ENCODE results near the gene CC2D2A.
"Not testable (repeated sequence)": the region's sequence is repeated elsewhere in the genome, so short reads cannot be mapped to it uniquely, and the experiment has no call there.

The CC2D2A gene

DNA sequence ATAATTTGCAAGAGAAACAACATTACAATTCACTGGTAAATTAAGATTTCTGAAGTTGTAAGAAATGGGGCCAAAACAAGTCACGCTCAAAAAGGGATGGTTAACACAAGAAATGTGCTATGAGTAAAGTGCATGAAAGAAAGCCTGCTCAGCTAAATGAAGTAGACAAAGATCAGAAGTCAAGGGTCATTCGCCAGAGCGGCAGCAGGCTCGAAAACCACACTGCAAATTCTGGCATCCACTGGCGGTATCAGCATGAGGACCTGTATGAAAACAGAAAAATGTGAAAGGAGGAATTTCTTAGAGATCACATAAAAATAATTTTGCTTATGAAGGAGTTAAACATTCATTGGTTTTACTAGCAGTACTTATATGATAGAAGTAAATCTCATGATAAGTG, 135.9 kb downstream of the CC2D2A start:
- no peak for DNase-seq (ENCODE audit: low read depth)
- no peak for TF ChIP-seq CTCF (conservative IDR thresholded peaks at IDR 0.05; ENCODE audit: low read depth, low read length)
- H3K4me3 ChIP-seq (ENCODE audit: low read depth, low read length): no peak overlapping the region

DNA sequence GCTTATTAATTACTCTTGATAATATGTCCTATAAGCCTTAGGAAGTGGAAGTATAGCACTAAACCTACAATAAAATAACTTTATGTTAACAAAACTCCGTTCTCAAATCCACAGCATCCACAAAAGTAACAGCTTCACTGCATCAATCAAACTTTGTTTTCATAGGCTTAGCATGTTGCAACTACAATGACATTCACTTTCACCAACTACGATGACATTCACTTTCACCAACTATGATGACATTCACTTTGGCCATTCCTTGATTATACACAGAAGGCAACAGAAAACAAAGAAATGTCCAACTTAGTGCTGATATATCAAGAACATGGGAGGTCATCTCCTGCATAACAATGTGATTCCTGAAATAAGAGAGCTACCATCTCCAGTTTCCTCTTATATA, 141.2 kb downstream of the CC2D2A start:
- no peak for DNase-seq (ENCODE audit: low read depth)
- H3K4me3 ChIP-seq (ENCODE audit: low read depth, low read length): no peak overlapping the region
- TF ChIP-seq CTCF (conservative IDR thresholded peaks at IDR 0.05; ENCODE audit: low read depth, low read length): no peak

GRCh38 chr4:15612136-15612535, 142.5 kb downstream of the CC2D2A start:
- no peak overlapping the region for H3K4me3 ChIP-seq (ENCODE audit: low read depth, low read length)
- no peak for TF ChIP-seq CTCF (conservative IDR thresholded peaks at IDR 0.05; ENCODE audit: low read depth, low read length)
- DNase-seq (ENCODE audit: low read depth): no peak

DNA sequence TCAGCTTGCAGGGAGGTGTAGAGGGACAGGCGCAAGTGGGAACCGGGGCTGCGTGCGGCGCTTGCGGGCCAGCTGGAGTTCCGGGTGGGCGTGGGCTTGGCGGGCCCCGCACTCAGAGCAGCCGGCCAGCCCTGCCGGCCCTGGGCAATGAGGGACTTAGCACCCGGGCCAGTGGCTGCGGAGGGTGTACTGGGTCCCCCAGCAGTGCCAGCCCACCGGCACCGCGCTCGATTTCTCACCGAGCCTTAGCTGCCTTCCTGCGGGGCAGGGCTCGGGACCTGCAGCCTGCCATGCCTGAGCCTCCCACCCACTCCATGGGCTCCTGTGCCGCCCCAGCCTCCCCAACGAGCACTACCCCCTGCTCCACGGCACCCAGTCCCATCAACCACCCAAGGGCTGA, 145.2 kb downstream of the CC2D2A start:
- not testable (repeated sequence) for DNase-seq (ENCODE audit: low read depth)

DNA sequence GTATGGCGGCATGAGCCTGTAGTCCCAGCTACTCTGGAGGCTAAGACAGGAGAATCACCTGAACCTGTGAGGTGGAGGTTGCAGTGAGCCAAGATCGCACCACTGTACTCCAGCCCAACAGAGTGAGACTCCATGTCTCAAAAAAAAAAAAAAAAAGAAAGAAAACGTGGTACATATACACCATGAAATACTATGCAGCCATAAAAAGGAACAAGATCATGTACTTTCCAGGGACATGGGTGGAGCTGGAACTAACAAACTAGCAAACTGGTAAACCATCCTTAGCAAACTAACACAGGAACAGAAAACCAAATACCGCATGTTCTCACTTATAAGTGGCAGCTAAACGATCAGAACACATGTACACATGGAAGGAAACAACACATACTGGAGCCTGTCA, 147.7 kb downstream of the CC2D2A start:
- H3K4me3 ChIP-seq (ENCODE audit: low read depth, low read length); DNase-seq (ENCODE audit: low read depth): not testable (repeated sequence)

More for the DNA sequence above, 145.2 kb downstream of the CC2D2A start:
- not testable (repeated sequence) for H3K4me3 ChIP-seq (ENCODE audit: low read depth, low read length)

DNA sequence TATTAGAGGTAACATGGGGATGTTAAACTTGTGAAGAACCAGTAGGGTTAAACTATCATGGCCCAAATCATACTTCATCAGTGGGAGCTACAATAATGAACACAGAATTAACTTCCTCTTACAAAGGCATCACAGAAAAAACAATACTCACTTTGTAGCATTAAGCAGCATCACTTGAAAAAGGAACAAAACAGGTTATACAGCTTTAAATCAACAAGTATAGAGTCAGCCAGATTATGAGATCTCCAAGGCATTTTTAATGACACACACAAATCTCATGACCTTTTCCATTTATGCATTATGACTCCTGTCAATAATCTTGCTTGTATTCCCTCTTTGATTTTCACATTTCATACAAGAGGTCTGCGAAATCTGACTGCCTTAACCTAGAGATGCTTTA, 167.1 kb downstream of the CC2D2A start:
- TF ChIP-seq CTCF (conservative IDR thresholded peaks at IDR 0.05; ENCODE audit: low read depth, low read length): no peak
- no peak overlapping the region for H3K4me3 ChIP-seq (ENCODE audit: low read depth, low read length)
- no peak for DNase-seq (ENCODE audit: low read depth)

DNA sequence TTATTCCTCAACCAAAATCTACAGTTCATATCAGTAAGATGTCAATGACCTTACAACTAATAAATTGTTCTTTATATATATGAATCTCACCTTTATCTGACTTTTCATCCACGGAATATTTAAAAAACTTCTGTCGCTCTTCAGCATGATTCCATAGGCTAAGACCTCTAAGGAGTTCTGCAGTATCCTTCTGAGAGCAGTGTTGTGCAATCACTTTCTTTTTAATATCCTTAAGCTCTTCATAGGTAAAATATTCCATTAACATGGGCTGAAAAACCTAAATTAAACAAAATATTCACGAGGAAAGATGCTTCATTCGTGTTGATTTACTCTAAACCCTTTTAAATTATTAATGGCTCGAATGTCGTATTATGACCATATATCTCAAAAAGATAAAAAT, 168.7 kb downstream of the CC2D2A start:
- no peak for TF ChIP-seq CTCF (conservative IDR thresholded peaks at IDR 0.05; ENCODE audit: low read depth, low read length)
- DNase-seq (ENCODE audit: low read depth): no peak

DNA sequence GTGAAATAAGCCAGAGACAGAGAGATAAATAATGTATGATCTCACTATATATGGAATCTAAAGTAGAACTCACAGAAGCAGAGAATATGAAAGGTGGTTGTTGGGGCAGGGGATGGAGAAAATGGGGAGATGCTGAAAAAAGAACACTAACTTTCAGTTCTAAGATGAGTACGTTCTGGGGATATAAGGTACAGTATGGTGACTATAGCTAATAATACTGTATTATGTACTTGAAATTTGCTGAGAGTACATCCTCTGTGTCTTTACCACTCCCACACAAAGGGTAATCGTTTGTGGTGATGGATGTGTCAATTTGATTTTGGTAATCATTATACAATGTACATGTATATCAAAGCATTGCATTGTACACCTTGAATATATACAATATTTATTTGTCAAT, 178.9 kb downstream of the CC2D2A start:
- no peak for DNase-seq (ENCODE audit: low read depth)
- TF ChIP-seq CTCF (conservative IDR thresholded peaks at IDR 0.05; ENCODE audit: low read depth, low read length): no peak
- H3K4me3 ChIP-seq (ENCODE audit: low read depth, low read length): no peak overlapping the region

More for the DNA sequence above, 168.7 kb downstream of the CC2D2A start:
- H3K4me3 ChIP-seq (ENCODE audit: low read depth, low read length): no peak overlapping the region

Data from choroid plexus epithelial cell (primary cell).